Heart left ventricle (tissue), 13 donors: ENCODE data around the gene CAST.

ENCODE experiments used
- POLR2A ChIP-seq, 2 donors: fragments of 450-650 bp; IDR thresholded peaks; one replicate each; pipeline ENCODE4 v1.6.1; 2017; ENCODE audit warnings: antibody characterized with exemption in 2 of 2, mild to moderate bottlenecking in 2 of 2, moderate library complexity in 2 of 2
- TF ChIP-seq, protein P1 (sequence below), 12 donors: fragments of 200-600 bp; sonication (generic) in 4 of 12; IDR thresholded peaks; one replicate each; pipeline versions ENCODE4 v1.5.0 to v1.8.0; 2018 to 2022; ENCODE audit warnings: antibody characterized with exemption in 12 of 12, mild to moderate bottlenecking in 5 of 12
- donor health status: ischemic (EF 13 %, LVEDD 7.1; RV severe dilation, severe dysfunction).
- donor health status: DM: no; HTN: yes; CAD: no.
- donor health status: DM: no; HTN: no; CAD: no.
- donor health status: ischemic (EF 25% LVEDD 6.9; RV normal size, moderate dysfunction).
- donor health status: ischemic (EF 25% LVEDD 5.7; RV mildly dilated, moderate dysfunction).
- donor health status: ischemic (EF 35%, LVEDD 5.7; RV mildly dilated, moderate dysfunction).
- donor health status: nonischemic (EF 11% LVEDD 7.7; RV severe dilation, severe dysfunction).
- donor health status: DM: yes; HTN: yes; CAD: no.
- donor health status: PGD.
- donor health status: ischemic (EF 29% LVEDD 5.4; RV normal size, mild dysfunction).
- donor health status: nonischemic (EF 23%, LVEDD 6.1; RV moderate dilation, normal function).

- TF ChIP-seq, protein P1, sequence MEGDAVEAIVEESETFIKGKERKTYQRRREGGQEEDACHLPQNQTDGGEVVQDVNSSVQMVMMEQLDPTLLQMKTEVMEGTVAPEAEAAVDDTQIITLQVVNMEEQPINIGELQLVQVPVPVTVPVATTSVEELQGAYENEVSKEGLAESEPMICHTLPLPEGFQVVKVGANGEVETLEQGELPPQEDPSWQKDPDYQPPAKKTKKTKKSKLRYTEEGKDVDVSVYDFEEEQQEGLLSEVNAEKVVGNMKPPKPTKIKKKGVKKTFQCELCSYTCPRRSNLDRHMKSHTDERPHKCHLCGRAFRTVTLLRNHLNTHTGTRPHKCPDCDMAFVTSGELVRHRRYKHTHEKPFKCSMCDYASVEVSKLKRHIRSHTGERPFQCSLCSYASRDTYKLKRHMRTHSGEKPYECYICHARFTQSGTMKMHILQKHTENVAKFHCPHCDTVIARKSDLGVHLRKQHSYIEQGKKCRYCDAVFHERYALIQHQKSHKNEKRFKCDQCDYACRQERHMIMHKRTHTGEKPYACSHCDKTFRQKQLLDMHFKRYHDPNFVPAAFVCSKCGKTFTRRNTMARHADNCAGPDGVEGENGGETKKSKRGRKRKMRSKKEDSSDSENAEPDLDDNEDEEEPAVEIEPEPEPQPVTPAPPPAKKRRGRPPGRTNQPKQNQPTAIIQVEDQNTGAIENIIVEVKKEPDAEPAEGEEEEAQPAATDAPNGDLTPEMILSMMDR (IDR thresholded peaks at IDR 0.05): no peak
- no peak for TF ChIP-seq POLR2A (IDR thresholded peaks at IDR 0.05)
Measured at GRCh38 chr5:96677496-96677895, 15.3 kb downstream of the CAST start.
